NCI-H1436 (cell line): ENCODE results near the gene SUGT1.
"Not testable (repeated sequence)": the region's sequence is repeated elsewhere in the genome, so short reads cannot be mapped to it uniquely, and the experiment has no call there.

Experiments
- DNase-seq: peaks from one replicate; lab custom pipeline; 2025; lab: John Stamatoyannopoulos, UW

Gene SUGT1

DNA sequence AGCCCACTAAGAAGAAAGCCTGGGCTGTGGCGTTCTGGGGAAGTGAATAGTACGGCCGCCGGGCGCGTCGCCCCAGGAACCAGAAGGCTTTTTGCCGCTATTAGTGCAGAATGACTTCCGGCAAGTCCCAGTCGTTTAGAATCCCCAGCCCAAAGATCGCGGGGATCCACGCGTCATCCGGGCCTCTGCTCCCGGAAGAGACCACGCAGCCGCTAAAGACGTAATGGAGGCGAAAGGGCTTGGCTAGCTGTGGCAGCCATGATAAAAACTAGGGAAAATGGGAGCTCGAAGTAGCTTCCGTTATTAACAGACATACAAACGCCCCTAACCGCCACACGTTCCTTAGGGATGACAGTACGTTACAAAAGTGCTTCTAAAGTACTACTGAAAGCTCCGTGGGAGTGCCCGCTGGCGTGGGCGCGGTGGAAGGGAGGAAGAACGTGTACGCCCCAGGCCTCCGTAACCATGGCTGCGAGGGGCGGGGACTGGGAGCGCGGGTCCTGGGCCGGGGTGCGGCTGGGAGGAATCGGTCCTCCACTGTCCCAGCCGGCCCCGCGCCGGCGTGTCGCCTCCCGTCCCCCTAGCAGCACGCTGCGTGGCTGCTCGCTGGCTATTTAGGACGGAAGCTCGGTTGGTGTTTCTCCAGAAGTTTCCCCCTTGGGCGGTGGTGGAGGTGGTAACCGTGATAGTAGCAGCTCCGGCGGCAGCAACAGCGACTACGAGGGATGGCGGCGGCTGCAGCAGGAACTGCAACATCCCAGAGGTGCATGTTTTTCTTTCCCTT lies at the start of gene SUGT1:
SUGT1 (plus strand) TSS at position 641 of the 784 bp plus-strand sequence; CDS start at position 726, 85 bp downstream.
- DNase-seq = peak; percentile 86

DNA sequence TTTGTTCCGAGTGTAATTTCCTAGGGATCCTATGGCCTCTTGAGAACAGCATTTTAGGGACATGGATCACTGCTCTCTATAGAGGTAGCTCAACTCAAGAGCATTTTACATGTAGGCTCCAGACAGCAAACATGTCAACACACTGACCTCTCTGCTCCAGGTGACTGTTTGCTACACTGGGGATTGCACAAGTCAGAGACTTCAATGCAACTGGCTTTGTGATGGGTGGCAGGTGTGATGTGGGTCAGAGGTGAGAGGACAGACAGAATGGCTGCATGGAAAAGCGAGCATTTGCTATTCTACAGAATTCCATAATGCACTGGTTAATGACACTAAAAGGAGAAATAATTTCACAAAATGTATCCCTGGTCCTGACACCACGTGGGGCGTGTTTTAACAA lies 49.3 kb upstream of the SUGT1 start:
- DNase-seq = not testable (repeated sequence)

DNA sequence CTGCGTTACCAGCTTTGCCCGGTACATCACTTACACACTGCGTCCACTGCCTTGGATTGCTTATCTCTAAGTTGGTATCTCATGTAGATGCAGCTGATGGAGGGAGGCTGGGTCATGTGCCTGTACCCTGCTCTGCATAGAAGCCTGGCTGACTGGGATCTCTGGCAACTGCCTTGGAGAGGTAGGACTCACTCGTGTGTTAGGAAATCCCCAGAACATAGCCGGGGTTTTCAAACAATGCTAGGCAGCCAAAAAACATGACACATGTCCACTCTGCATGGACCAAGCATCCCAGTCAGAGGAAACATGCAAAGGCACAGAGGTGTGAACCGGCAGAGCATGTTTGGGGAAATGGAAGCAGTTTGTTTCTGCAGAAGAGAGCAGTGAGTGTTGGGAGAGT lies 46.5 kb upstream of the SUGT1 start:
- not testable (repeated sequence) for DNase-seq

DNA sequence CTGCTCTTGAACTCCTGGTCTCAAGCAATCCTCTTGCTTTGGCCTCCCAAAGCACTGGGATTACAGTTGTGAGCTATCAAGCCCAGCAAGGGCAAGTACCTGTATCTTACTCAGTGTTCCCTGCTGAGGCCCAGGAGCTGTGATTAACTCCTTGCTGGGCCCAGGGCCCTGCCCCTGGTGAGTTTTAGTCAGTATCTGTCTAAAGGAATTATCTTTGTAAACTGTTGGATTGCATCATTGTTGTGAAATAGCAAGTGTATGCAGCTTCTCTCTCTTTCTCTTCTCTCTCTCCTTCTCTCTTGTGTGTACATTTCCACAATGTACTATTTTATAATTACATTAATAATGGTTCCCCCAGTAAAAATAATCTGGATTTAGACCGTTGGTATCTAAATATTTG lies 45.8 kb upstream of the SUGT1 start:
- DNase-seq = not testable (repeated sequence)

DNA sequence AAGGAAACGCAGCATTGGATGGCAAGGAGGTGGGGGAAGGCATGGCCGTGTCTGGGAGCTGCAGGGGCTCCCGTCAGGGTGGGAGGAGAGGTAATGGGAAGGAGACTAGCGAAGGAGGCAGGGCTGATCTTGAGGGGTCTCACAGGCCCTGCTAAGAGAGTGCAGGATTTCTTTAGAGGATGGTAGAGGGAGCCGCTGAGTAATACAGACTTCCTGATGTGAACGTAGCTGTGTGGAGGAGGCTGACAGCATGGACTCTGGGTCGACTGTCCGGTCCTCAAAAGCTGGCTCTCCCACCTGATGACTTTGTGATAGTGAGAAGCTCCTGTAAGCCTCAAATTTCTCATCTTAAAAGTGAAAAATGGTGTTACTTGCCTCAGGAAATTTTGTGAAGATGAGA lies 44.5 kb upstream of the SUGT1 start:
- DNase-seq = not testable (repeated sequence)

DNA sequence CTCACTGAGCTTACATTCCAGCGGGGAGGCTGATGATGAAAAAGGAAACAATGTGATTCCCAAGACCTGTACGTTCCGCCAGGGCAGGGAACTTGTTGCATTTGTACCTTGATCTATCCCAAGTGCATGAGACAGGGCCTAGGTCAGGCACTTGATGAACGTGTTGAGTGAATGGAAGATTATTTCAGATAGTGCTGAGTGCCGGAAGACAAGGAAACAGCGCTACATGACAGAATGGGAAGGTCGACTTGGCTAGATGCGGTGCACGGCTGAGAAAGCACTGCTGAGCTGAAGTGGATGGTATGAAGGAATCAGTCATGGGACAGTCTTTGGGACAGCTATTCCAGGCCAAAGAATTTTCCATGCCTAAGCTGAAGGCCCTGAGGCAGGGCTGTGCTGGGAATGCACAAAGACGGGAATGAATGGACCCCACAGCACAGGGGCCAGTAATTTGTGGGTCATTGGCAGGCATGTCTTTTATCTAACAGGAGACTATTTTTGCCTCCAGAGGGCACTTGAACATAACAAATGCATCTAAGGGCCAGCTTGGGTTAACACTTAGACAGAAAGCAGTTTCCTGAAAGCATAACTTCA lies 43.5 kb upstream of the SUGT1 start:
- DNase-seq = not testable (repeated sequence)

DNA sequence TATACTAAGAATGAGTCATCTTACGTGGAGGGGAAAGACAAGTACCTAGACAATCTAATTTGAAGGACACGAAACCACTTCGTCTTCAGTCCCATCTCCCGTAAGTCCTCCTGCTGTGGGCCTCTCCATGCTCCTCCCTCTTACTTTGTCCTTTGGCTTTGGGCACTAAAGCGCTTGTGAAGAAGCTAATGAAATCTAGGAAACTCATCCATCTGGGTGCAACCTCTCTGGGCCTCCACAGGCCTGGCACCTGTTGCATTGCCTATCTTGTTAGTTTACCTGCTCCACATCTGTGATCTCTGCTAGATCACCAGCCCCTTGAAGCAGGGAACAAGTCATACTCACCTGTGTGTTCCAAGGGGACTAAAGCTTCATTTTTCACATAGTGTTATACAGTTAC lies 42.5 kb upstream of the SUGT1 start:
- DNase-seq = not testable (repeated sequence)

DNA sequence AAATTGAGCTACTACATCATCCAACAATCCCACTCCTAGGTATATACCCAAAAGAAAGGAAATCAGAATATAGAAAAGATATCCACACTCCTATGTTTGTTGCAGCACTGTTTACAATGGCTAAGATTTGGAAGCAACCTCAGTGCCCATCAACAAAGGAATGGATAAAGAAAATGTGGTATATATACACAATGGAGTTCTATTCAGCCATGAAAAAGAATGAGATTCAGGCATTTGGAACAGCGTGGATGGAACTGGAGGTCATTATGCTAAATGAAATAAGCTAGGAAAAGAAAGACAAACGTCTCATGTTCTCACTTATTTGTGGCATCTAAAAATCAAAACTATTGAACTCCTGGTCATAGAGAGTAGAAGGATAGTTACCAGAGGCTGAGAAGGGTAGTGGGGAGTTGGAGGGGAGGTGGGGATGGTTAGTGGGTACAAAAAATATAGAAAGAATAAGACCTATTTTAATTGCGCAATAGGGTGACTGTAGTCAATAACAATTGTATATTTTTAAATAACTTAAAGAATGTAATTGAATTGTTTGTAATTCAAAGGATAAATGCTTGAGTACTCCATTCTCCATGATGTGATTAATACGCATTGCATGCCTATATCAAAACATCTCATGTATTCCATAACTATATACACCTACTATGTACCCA lies 37.4 kb upstream of the SUGT1 start:
- DNase-seq = no peak

DNA sequence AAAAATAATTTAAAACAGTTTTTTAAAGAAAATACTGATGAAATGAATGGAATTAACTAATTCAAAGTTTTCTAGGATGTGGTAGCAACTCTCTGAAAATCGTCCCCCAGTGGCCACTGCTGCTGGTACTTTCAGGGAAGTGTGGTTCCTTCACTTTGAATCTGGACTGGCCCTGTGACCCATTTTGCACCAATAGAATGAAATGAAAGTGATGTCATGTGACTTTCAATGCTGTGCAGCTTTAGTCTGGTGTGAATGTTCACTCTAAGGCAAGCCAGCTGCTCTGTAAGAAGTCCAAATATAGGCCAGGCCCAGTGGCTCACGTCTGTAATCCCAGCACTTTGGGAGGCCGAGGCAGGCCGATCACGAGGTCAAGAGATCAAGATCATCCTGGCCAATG lies 36.8 kb upstream of the SUGT1 start:
- no peak for DNase-seq

DNA sequence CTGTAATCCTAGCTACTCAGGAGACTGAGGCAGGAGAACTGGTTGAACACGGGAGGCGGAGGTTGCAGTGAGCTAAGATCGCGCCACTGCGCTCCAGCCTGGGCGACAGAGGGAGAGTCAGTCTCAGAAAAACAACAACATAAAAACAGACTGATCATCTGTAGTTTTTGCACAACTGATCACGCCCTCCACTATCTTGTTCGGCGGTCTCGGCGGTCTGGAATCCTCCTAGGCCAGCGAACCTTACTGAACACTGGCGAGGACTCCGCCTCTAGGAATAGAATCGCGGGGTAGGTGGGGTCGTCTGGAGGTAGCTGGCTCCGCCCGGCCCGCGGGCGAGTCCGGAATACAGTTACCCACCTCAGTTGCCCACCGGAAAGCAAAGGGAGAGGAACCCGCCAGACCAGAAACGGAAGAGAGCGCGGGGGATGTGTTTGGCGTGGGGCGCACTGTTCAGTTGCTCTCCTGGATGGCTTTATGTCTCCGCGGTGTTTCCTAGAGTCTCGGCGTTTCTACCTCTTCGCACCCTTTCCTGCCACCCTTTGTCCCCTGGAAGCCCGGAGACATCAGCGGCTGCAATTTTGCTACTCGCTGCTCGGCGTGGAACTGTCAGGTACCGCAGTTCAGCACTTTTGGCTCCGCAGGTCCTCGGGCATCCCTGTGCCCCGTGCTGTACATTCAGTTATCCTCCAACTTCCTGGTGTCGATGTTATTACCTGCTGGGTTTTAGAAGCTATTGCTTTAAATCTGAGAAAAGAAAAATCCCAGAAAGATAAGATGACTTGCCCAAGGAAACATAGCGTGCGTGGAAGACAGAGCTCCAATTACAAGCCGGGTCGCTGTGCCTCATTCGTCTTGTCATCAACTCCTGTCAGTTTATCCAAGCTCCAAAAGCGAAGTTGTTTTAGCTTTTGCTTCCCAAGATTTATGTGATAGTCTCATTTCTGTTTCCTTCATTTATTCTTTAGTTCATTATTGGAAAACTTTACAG lies 35.3 kb upstream of the SUGT1 start:
- peak; percentile 72 for DNase-seq

DNA sequence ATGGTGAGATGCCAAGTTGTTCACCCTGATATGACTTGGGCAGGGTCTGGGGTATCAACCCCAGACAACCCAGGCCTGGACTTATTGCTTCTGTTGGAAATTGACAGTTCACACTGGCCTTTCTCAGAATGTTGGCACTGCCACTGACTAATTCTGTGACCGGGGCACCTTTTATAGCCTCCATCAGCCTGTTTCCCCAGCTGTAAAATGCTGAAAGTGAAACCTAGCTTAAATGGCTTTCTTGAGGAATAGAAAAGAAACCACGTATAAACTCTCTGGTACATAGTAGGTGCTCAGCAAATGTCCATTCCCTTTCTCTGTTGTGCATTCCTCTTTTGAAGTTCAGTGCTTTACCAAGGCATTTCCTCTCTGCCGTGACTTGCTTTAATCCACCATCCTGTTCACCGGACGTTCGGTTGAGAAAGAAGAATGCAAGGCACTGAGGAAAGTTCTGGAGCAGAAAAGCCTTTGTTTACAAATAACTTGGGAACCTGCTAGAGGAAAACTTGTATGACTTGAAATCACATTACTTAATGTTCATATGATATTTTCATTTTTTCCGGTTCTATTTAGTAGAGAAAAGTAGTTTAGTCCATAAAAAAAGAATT lies 21.4 kb upstream of the SUGT1 start:
- DNase-seq = not testable (repeated sequence)

DNA sequence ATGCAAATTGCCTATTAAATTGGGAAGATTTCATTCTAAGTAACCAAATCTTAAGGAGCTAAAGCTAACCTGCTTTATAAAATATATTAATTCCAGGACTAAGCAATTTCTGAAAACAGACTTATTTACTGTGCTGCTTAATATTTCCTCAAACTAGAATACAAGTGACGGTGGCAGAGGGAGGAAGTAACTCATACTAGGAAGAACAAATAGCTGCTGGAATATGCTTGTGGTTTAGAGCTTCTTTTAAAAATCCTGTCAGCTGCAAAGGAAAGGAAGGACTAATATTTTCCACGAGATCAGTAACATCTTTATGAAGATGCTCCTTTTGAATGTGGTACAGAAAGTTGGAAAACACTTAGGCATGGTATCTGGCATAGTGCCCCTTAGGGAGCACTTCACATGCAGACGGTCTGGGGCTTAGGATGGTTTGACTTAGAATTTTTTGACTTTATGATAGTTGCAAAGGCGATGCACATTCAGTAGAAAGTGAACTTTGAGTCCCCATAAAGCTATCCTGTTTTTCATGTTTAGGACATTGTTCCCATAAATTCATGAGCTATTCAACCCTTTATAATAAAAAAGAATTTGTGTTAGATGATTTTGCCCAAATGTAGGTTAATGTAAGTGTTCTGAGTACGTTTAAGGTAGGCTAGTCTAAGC lies 13.8 kb upstream of the SUGT1 start:
- no peak for DNase-seq

DNA sequence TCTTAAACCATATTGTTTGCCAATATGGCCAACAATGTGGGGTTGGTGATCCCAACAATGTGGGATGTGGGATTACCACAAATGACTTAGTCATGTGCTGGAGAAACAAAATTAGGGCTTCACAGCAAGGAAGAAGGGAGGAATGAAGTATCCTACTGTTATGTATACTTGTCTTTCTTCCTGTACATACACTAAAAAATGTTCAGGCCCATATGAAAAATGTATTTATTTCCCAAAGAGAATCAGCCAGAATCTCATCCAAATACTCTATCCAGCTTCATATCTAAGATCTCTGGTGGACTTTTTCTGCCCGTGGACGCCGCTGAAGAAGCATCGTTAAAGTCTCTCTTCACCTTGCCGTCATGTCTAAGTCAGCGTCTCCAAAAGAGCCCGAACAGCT lies 10.5 kb upstream of the SUGT1 start, which contains the start of gene HNRNPA1L2:
HNRNPA1L2 (plus strand) TSS at position 301 of the 400 bp plus-strand sequence; CDS start at position 363, 62 bp downstream.
- no peak for DNase-seq

DNA sequence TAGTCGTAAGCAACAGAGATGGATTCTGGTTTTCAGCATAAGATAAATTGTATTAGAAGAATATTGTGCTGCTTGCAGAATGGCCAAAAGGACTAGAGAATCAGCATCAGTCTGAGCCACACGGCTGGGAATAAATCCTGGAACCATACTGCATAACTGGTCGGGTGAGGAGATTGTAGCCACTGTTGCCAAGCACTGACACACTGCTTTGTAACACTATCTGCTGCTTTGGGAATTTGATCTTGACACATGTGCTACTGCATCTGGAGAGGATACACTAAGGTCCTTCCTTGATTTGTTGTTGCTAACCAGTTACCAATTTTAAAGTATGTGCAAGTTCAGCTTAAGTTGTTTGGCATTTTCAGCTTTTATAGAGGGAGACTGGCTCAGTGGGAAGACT lies 8.5 kb upstream of the SUGT1 start:
- DNase-seq = no peak

DNA sequence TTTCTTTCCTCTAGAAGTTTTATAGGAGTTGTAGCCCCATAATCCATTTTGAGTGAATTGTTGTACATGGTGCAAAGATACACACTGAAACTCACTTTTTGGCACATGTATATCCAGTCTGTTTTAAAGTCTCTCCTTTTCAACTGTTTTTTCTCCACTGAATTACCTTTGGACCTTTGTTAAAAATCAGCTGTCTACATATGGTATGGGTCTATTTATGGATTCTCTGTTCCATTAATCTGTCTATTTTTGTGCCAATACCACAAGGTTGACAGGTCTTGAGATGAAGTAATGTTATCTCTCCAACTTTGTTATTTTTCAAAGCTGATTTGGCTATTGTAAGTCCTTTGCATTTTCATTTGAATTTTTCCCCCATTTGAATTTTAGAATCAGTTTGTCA lies 5.7 kb upstream of the SUGT1 start:
- no peak for DNase-seq

DNA sequence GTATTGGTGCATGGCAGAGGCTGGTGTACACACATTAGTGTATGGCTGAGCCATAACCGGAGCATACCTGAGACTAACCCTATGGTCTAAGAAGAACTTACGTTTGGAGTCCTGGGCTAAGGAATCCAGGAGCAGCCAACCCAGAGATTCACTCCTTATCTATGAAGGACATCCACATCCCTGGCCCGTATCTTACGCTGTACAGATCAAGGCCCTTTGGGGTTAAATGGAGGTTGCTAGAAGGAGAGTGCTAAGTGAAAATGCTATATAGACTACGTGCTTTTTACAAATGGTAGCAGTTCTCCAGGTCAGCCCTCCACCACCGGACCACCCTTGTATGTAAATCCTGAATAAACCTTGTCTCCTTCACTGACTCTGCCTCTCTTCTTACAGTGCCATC lies 1.9 kb upstream of the SUGT1 start:
- no peak for DNase-seq

DNA sequence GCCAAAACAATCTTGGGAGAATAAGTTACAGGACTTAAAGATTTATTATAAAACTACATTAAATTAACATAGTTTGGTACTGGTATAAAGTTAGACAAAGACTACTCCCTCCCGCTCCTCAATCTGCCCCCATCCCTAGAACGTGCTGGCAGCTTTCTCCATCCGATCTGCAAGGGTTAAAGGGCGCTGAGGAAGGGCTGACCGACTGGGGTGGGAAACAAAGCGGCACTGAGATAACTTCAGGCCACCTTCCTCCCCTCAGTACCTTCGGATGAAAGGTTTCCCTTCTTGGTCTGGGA lies 790 bp upstream of the SUGT1 start:
- DNase-seq = no peak

DNA sequence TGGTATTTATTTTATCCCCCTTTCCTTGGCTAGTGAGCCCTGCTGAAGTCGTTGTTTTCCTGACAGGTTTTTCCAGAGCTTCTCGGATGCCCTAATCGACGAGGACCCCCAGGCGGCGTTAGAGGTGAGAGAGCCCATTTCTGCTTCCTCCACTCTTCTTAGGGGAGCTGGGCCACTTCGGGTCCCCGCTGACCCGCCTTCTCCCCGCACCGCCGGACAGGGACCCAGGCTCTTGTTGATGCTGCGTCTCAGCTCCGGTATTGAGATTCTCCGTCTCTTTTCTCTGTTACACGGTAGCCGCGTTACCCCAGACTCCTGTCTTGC lies 306 bp downstream of the SUGT1 start:
- no peak for DNase-seq

DNA sequence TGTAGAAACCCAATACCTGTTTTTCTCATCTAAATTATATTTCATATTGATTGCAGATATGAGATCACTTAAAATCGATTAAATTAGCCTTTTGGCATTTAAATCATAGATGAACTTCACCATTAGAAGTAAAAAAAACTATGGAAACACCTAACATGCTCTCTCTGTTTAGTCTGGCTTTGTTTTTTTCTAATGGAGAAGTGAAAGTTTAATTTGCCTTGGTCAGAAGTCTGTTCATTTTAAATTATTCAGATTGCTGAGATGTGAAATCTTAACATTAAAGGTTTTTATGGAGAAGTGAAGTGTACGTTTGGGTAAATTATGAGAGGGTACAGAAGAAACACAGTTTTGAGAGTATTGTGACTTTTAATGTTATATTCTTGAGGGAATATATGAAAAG lies 6.7 kb downstream of the SUGT1 start:
- DNase-seq = no peak

DNA sequence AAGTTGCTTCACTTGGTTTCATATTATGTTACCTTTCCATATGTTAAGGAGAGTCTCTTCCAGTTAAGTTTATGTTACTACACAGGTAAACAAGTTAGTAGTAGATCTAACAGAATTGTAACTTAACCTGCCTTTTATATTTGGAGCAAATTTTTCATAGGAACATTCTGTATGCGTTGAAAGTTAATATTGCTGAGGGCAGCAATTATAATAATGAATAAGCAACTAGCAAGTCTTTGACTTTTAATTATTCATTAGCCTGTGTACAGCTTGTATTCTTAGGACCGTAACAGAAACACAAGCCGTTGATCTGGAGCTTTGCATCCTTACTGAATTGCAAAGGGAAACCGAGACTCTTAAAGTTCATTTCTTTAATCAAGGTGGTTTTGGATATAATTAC lies 11.6 kb downstream of the SUGT1 start:
- no peak for DNase-seq

DNA sequence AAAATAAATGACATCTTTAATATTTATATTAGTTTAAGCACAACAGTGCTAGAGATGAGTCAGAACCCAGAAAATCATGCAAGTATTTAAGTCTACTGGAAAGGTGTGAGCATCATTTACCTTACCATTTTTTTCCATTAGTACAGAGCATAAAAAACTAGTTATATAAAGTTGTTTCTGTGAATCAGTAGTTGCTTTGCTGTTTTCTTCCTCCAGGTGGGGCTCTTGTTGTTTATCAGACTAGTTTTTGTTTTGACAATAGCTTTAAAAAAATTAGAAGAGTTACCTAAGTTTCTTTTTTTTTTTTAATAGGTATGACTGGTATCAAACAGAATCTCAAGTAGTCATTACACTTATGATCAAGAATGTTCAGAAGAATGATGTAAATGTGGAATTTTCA lies 12.7 kb downstream of the SUGT1 start:
- no peak for DNase-seq
